ENCODE data around the gene IFIT1B. TPM values are rescaled to one million over a fixed set of nuclear protein-coding genes. Genes with fewer than 3 reads are reported as not detected.
A peak's percentile ranks its signal among the peaks of the same experiment; 100 is the strongest.
"Not testable (repeated sequence)": the region's sequence is repeated elsewhere in the genome, so short reads cannot be mapped to it uniquely, and the experiment has no call there.

The IFIT1B gene
- total RNA-seq, 1 experiment from 2014 or later = not detected

DNA sequence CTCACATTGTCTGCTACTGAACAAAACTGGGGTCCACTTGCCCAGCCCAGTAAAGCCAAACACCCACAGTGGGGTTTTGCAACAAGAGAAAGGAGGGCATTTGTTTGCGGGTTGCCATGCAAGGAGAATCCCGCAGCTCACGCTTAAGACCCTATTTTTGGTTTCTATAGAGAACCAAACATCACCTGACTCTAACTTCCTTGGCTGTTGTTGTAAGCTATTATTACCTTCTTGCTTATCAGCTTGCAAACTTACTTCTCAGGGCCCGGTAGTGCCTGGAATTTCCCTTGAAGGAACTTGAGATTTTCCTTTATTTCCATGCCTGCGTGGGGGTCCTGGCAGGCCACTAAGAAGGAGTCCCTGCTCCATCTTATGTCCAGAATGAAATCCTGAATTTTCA lies 29.4 kb upstream of the IFIT1B start:
- Histone ChIP-seq H3K9me3 (ENCODE audit: insufficient read depth, low read depth) (no peaks in the 10 kb centered on the region), H3K4me3 (no peak overlapping the region), H3K9me2 (ENCODE audit: insufficient read depth) (no peaks in the 10 kb centered on the region), H3K27me3 (ENCODE audit: insufficient read depth, low read depth) (no peaks in the 10 kb centered on the region), H3K36me3 (ENCODE audit: low read depth) (no peaks in the 10 kb centered on the region), H3K4me1 (replicated peaks; ENCODE audit: insufficient read depth) (peaks cover 52% of the 10 kb centered on the region), H3K79me2 (ENCODE audit: low read depth) (no peaks in the 10 kb centered on the region), H4K20me1 (ENCODE audit: insufficient read depth) (no peaks in the 10 kb centered on the region), H3F3A (ENCODE audit: insufficient read depth, low read depth) (peaks cover 47% of the 10 kb centered on the region), H3K4me2 (no peak overlapping the region), H3K27ac (no peak overlapping the region), H2AFZ (no peak overlapping the region)
- ChIA-PET POLR2A (ENCODE audit: unreplicated experiment) (no interaction called here), CTCF (no interaction called here)
- no peak for TF ChIP-seq EZH2 (IDR thresholded peaks at IDR 0.05; ENCODE audit: low read depth)
- TF ChIP-seq, protein P1, sequence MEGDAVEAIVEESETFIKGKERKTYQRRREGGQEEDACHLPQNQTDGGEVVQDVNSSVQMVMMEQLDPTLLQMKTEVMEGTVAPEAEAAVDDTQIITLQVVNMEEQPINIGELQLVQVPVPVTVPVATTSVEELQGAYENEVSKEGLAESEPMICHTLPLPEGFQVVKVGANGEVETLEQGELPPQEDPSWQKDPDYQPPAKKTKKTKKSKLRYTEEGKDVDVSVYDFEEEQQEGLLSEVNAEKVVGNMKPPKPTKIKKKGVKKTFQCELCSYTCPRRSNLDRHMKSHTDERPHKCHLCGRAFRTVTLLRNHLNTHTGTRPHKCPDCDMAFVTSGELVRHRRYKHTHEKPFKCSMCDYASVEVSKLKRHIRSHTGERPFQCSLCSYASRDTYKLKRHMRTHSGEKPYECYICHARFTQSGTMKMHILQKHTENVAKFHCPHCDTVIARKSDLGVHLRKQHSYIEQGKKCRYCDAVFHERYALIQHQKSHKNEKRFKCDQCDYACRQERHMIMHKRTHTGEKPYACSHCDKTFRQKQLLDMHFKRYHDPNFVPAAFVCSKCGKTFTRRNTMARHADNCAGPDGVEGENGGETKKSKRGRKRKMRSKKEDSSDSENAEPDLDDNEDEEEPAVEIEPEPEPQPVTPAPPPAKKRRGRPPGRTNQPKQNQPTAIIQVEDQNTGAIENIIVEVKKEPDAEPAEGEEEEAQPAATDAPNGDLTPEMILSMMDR (conservative IDR thresholded peaks at IDR 0.05) = no peak
- no peak for DNase-seq
- intact Hi-C loops (cut with micrococcal nuclease; ENCODE audit: unreplicated experiment) = no loop called here
- BruUV-seq (replicated peaks) = no TSS peak

DNA sequence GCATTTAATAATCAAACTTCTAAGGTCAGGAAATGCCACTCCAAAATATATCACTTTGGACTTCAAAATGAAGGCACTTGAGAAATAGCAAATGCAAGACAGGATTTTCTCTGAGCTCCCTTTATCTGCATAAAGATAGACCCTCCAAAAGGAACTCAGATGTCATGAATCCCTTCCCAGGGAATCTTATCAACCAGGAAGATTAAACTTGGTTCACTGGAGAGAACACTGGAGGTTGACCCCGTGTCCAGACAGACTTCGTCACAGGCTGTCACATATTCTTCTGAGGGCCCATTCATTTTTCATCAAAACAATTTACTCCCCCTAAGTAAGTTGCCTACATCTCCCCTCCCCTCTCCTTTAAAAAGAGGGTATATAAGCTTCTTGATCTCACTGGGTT lies 28.9 kb upstream of the IFIT1B start:
- CTCF ChIA-PET = no interaction called here
- no TSS peak for BruUV-seq (replicated peaks)
- H3K79me2 ChIP-seq (ENCODE audit: low read depth) = no peaks in the 10 kb centered on the region
- H3K4me3 ChIP-seq = no peak overlapping the region
- no peak overlapping the region for H2AFZ ChIP-seq
- H3K27me3 ChIP-seq (ENCODE audit: insufficient read depth, low read depth) = no peaks in the 10 kb centered on the region
- intact Hi-C loops (cut with micrococcal nuclease; ENCODE audit: unreplicated experiment) = no loop called here
- TF ChIP-seq EZH2 (IDR thresholded peaks at IDR 0.05; ENCODE audit: low read depth) = no peak
- TF ChIP-seq, protein P1 (conservative IDR thresholded peaks at IDR 0.05) = no peak
- no peak overlapping the region for H3K4me2 ChIP-seq
- H3K4me1 ChIP-seq (replicated peaks; ENCODE audit: insufficient read depth) = peaks cover 53% of the 10 kb centered on the region
- no peaks in the 10 kb centered on the region for H3K36me3 ChIP-seq (ENCODE audit: low read depth)
- H3F3A ChIP-seq (ENCODE audit: insufficient read depth, low read depth) = peaks cover 47% of the 10 kb centered on the region
- no peaks in the 10 kb centered on the region for H3K9me3 ChIP-seq (ENCODE audit: insufficient read depth, low read depth)
- no peak overlapping the region for H3K27ac ChIP-seq
- no peak for DNase-seq
- H4K20me1 ChIP-seq (ENCODE audit: insufficient read depth) = no peaks in the 10 kb centered on the region
- POLR2A ChIA-PET (ENCODE audit: unreplicated experiment) = no interaction called here
- H3K9me2 ChIP-seq (ENCODE audit: insufficient read depth) = no peaks in the 10 kb centered on the region

DNA sequence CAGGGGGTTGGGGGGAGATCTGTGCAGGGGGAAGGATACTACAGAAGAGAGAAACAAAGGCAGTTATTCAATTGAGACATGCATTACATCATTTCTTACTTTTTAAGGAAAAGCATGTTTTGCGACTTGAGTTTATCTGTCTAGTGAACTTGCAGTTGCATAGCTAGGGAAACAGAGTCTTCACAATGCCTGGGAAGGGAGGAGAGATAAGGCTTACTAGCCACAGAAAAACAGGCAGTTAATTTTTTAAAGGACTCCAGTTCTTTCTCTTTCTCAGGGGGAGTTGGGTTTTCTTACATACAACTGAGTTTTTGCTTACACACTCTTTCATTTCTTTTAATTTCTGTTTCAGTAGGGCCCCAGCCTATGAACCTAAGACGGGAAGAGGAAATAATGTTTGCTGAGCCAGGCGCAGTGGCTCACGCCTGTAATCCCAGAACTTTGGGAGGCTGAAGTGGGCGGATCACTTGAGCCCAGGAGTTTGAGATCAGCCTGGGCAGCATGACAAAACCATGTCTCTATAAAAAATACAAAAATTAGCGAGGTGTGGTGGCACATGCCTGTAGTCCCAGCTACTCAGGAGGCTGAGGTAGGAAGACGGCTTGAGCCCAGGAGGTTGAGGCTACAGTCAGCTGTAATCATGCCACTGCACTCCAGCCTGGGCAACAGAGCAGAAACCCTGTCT lies 27.1 kb upstream of the IFIT1B start:
- Histone ChIP-seq H3F3A (ENCODE audit: insufficient read depth, low read depth) (peaks cover 44% of the 10 kb centered on the region), H3K4me2 (peak overlapping the region; percentile 74), H3K4me3 (peak overlapping the region; percentile 32; the same call in 1 of the 2 replicates), H2AFZ (peak overlapping the region; percentile 50; the same call in 1 of the 2 replicates), H3K27ac (peak overlapping the region; percentile 100), H3K4me1 (replicated peaks; ENCODE audit: insufficient read depth) (peaks cover 50% of the 10 kb centered on the region)
- H3K9me3 ChIP-seq (ENCODE audit: insufficient read depth, low read depth); H4K20me1 ChIP-seq (ENCODE audit: insufficient read depth); H3K36me3 ChIP-seq (ENCODE audit: low read depth); BruUV-seq (replicated peaks); CTCF ChIA-PET; POLR2A ChIA-PET (ENCODE audit: unreplicated experiment); H3K27me3 ChIP-seq (ENCODE audit: insufficient read depth, low read depth); intact Hi-C loops (cut with micrococcal nuclease; ENCODE audit: unreplicated experiment); H3K79me2 ChIP-seq (ENCODE audit: low read depth); H3K9me2 ChIP-seq (ENCODE audit: insufficient read depth): not testable (repeated sequence)
- peak; percentile 33 to 52 for DNase-seq

Measured in PC-9 (cell line).